Ishikawa (cell line): Measurements from ENCODE around the gene RWDD4.

ENCODE experiments used
- CEBPB ChIP-seq: IDR thresholded peaks from 2 replicates; pipeline ENCODE4 v1.6.1; 2012
- CREB1 ChIP-seq: IDR thresholded peaks from 2 replicates; pipeline ENCODE4 v1.6.1; 2012; ENCODE audit warnings: low read depth
- EP300 ChIP-seq: IDR thresholded peaks from 2 replicates; pipeline ENCODE4 v1.6.1; 2012; ENCODE audit warnings: borderline replicate concordance
- TAF1 ChIP-seq: IDR thresholded peaks from 2 replicates; pipeline ENCODE4 v1.6.1; 2012; ENCODE audit warnings: low read depth, mild to moderate bottlenecking
- TF ChIP-seq, protein P1 (sequence below): IDR thresholded peaks from 2 replicates; pipeline ENCODE4 v1.6.1; 2012

- no peak for TF ChIP-seq CREB1
- no peak for TF ChIP-seq TAF1
- TF ChIP-seq CEBPB: peak; percentile 46; the same call in 1 of the 2 replicates
- TF ChIP-seq, protein P1, sequence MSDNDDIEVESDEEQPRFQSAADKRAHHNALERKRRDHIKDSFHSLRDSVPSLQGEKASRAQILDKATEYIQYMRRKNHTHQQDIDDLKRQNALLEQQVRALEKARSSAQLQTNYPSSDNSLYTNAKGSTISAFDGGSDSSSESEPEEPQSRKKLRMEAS: no peak
- TF ChIP-seq EP300: no peak
These were observed 40.3 kb downstream of the RWDD4 start for GRCh38 chr4:183618681-183619080.
